Pons (tissue), 1 donor: ENCODE results near the gene PAPLN.

ENCODE experiments used
- DNase-seq: peaks from one replicate; pipeline ENCODE4 v3.0.0-alpha.2; 2016; ENCODE audit warnings: low spot score

Gene PAPLN

DNA sequence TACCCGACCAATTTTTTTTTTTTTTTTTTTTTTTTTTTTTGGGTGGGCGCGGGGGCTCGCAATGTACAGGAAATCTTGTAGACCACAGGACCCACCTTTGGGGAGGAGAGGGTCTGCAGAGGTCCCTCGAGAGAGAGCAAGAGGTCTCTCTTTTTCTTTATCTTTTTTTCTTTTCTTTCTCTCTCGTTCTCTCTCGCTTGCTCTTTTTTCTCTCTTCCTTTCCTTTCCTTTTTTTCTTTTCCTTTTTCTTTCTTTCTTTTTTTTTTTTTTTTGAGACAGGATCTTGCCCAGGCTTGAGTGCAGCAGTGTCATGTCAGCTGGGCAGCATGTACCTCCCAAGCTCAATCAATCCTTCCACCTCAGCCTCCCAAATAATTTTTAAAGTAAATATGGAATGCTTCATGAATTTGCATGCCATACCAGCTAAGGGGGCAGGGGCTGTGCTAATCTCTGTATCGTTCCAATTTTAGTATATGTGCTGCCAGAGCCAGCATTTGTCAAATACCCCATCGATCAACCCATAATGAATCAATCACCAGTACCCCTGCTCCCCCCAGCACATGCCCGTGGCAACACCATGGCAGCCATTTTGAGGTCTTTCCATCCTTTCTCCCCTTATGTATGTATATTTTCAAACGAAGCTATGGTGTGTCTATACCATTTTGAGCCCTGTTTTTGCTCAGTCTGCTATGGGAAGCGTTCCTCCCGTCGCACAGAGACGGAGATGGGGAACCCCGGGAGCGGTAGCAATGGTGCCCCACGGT lies 9.3 kb downstream of the PAPLN start:
- no peak for DNase-seq

DNA sequence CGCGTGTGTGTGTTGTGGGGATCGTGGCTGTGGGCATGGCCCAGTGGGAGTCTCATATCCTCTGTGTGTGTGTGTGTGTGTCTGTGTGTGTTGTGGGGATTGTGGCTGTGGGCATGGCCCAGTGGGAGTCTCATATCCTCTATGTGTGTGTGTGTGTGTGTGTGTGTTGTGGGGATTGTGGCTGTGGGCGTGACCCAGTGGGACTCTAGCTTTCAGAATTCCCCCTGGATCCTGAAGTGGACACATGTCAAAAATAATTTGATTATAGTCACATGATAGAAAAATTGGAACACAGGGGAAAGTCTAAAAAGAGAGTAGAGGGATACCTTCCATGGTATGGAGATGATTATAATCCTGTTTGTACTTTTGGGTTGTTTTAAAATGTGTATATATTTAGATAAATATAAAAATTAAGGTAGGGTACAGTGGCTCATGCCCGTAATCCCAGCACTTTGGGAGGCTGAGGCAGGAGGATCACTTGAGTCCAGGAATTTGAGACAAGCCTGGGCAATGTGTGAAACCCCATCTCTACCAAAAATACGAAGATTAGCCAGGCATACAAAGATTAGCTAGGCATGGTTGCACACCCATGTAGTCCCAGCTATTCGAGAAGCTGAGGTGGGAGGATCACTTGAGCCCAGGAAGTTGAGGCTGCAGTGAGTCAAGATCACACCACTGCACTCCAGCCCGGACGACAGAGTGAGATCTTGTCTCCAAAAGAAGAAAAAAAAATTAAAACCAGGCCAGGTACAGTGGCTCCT lies 11.0 kb downstream of the PAPLN start:
- DNase-seq, result no peak

DNA sequence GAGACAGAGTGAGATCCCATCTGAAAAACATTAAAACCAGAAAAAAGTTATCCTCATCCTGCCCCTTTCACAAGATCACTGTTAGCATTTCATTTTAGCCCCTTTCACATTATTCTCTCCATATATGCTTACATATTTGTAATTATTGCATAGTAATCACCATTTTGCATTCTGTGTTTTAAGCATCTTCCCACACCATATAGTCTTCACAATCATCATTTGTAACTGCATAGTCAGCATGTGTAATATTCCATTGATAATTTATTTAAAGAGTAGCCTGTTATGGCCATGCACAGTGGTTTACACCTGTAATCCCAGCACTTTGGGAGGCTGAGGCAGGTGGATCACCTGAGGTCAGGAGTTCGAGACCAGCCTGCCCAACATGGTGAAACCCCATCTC lies 11.8 kb downstream of the PAPLN start:
- no peak for DNase-seq

DNA sequence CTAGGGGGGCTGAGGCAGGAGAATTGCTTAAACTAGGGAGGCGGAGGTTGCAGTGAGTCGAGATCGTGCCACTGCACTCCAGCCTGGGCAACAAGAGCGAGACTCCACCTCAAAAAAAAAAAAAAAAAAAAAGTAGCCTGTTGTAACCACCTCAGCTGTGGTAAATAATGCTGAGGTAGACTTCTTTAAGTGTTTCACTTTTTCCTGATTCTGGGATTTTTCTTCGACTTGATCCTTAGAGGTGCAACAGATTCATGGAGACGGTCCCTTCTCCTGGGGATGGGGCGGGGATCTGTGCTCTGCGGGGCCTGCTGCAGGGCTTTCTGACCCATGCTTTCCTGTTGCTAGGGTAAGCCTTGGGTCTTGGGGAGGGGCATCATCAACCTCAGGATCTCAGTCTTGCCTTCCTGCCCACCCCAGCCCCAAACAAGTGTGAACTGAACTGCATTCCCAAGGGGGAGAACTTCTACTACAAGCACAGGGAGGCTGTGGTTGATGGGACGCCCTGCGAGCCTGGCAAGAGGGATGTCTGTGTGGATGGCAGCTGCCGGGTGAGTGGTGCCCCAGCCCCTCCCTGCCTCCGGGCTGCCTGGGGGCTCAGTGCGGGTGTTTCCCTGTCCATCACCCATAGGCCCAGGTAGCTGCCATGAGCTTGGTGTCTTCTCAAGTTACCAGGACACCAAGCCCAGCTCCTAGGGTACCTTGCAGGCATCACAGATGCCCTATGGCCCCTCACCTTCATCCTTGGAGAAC lies 12.4 kb downstream of the PAPLN start:
- DNase-seq, result no peak

DNA sequence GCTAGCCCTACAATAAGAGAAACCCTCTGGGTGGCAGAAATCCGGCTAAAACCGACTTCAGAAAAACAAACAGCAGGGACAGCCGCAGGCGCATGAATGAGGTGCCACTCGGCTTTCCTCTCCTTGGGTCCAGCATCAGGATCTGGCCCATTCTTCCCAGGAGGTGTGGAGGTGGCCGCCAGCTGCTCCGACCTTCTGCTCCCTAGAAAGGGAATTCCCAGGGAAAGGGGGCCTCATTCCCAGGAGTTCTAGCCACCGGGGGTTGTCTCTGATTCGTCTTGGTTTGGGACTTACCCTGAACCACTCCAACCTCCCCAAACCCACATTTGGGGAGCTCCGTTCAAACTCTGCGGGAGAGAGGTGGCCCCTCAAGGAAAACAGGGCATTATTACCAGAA lies 13.0 kb downstream of the PAPLN start:
- no peak for DNase-seq

DNA sequence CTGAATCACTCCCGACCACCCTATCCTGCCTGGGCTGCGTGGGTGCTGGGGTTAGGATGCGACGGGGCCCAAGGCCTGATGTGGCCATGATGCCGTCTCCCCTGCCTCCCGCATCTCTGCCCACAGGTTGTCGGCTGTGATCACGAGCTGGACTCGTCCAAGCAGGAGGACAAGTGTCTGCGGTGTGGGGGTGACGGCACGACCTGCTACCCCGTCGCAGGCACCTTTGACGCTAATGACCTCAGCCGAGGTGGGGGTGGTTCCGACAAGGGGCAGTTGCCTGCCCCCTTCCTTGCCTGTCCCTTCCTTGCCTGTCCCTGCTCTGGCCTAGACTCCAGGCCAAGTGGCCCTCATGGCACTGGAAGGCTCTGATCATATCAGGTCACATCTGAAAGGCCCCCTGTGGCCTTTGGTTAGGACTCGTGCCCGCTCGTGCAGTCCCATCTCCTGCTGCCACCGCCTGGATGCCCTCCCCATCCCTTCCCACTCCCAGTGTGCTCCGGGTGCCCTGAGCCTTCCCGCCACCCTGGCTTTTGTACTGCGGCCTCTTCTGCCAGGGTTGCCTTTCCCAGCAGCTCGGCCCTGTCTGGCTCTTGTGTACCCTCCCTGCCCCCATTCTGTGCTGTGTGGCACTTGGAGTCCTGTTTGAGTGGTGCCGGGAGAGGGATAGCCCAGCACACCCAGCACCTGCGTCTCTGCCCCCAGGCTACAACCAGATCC lies 13.6 kb downstream of the PAPLN start:
- DNase-seq, result no peak

DNA sequence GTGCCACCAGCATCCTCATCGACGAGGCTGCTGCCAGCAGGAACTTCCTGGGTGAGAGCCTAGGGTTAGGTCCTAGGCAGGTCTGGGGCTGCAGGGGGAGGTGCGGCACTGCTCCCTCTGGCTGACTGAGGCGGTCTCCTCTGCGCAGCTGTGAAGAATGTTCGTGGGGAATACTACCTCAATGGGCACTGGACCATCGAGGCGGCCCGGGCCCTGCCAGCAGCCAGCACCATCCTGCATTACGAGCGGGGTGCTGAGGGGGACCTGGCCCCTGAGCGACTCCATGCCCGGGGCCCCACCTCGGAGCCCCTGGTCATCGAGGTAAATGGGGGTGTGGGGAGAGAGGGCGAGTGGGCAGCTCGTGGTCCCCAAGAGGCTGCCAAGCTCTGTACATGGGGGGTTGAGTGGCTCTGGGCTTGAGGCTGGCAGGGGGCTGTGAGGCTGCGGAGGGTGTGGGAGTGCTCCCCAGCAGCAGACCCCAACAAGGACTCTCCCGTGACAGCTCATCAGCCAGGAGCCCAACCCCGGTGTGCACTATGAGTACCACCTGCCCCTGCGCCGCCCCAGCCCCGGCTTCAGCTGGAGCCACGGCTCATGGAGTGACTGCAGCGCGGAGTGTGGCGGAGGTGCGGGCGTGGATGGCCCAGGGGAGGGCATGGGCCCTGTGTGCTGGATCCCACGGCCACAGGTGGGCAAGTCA lies 14.4 kb downstream of the PAPLN start:
- DNase-seq, result no peak

DNA sequence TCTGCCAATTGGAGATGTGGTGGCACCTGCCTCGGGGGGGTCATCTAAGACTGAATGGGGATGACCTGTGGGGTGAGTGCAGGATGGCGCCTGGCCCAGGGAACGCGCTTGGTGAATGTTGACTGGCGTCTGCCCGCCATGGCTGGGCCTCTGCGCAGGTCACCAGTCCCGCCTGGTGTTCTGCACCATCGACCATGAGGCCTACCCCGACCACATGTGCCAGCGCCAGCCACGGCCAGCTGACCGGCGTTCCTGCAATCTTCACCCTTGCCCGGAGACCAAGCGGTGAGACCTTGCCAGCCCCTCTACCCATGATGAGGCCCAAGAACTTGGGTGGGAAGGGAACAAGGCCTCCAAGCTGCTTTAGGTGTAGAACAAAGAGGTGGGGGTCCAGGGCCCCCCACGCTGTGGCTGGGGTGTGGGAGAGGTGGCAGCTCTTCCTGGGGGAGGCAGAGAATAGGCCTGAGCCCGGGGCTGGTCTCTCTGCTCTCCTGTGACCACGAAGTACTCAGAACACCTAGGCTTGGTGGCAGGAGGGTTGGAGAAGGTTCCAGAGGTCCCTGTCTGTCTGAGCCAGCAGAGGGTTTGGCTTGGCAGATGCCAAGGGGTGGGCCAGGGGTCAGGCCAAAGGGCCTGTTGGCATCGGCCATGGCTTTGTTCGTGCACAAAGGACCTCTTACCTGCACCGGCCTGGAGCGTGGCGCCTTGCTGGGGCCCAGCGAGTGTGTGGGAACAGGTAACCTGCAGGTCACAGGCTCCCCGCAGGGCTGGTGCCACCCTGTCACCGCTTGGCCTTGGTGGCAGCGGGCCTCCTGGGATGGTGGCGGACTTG lies 15.4 kb downstream of the PAPLN start:
- DNase-seq, result no peak

DNA sequence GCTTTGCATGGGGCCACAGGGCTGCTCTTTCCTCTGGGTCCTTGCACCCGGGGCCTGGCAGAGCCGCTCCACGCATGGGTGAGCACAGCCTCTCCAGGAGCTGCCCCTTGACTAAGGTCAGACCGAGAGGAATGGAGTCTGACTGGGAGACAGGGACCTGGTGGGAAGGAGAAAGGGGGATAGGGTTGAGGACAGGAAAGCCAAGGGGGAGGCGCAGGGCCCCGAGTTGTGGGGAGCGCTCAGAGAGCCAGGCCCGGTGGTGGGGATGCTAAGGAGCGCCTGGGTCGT lies 16.0 kb downstream of the PAPLN start:
- no peak for DNase-seq

DNA sequence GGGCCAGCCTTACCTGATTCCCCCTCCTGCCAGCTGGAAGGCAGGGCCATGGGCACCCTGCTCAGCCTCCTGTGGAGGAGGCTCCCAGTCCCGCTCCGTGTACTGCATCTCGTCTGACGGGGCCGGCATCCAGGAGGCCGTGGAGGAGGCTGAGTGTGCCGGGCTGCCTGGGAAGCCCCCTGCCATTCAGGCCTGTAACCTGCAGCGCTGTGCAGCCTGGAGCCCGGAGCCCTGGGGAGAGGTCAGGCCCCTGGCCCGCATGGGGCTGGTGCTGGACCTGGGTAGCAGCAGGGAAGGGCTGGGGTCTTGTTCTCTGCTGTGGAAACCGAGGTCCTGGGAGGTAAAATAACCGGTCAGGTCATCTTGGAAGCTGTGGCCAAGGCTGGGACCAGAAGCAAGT lies 16.4 kb downstream of the PAPLN start:
- no peak for DNase-seq

DNA sequence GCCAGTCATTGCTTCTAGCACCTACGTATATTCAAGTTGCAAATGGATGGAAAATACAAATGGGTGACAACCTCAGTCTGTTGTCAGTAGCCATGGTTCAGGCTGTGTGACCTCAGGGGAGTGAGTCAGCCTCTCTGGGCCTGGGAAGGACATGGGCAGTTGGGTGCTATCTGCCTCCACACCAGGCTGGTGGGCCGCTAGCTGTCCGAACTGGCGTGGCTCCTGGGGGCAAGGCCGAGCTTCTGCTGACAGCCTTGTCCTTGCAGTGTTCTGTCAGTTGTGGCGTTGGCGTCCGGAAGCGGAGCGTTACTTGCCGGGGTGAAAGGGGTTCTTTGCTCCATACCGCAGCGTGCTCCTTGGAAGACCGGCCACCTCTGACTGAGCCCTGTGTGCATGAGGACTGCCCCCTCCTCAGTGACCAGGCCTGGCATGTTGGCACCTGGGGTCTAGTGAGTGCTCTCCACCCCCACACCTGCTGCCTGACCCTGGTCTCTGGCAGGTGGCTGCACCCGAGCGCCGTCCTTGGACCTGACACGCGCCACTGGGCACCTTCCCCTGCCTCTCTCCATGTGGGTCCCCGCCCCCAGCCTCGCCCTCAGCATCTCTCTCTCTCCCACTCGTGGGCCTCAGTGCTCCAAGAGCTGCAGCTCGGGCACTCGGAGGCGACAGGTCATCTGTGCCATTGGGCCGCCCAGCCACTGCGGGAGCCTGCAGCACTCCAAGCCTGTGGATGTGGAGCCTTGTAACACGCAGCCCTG lies 17.1 kb downstream of the PAPLN start:
- no peak for DNase-seq

DNA sequence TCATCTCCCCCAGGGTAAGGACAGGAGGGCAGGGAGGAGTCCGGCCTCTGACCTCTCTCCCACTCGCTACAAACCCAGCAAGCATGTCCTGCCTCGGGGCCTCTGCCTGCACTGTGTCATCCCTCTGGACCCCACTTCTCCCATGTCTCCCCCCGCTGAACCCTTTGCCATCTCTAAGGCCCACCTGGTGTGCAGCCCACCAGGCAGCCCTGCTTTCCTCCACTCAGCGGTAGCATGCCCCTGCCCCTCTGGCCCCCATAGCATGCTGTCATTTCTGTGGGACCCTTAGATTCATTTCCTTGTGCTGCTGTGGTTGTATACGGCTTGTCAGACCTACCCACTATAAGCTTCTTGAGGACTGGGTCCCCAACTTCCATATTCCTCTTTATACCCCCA lies 17.7 kb downstream of the PAPLN start:
- DNase-seq, result no peak

DNA sequence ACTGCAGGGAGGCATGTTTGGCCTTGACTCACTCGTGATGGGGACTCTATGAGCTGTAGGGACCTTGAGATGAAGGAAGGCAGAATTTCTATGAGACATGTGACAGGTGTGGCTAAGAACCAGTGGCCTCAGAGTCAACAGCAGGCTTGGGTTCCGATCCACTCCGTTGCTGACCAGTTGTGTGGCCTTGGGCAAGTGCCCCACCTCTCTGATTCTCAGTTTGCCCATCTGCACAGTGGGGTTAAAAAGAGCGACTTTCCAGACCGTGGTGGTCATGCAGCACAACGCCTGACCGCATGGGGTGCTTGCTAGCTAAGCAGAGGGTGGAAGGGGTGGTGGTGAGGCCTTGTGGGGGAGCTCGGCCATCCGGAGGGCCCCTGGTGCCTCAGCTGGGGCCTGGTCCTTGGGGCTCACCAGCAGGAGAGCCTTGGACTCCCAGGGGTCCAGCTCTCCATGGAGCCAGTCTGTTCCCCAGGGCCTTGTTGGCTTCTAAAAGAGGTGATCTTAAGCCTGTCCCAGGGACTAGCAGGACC lies 18.5 kb downstream of the PAPLN start:
- DNase-seq, result no peak

DNA sequence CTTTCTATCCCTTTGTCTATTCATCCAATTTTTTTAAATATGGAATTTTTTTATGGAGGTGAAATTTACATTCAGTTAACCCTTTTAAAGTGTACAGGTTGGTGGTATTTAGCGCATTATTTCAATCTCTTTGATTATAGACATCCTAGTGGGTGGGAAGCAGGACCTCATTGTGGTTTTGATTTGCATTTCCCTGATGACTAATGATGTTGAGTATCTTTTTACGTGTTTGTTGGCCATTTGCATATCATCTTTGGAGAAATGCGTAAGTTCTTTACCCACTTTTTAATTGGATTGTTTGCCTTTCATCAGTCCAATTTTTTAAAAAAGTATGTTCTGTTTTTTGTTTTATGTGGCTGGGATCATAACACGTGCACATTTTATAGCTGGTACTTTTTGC lies 20.8 kb downstream of the PAPLN start:
- DNase-seq, result no peak

DNA sequence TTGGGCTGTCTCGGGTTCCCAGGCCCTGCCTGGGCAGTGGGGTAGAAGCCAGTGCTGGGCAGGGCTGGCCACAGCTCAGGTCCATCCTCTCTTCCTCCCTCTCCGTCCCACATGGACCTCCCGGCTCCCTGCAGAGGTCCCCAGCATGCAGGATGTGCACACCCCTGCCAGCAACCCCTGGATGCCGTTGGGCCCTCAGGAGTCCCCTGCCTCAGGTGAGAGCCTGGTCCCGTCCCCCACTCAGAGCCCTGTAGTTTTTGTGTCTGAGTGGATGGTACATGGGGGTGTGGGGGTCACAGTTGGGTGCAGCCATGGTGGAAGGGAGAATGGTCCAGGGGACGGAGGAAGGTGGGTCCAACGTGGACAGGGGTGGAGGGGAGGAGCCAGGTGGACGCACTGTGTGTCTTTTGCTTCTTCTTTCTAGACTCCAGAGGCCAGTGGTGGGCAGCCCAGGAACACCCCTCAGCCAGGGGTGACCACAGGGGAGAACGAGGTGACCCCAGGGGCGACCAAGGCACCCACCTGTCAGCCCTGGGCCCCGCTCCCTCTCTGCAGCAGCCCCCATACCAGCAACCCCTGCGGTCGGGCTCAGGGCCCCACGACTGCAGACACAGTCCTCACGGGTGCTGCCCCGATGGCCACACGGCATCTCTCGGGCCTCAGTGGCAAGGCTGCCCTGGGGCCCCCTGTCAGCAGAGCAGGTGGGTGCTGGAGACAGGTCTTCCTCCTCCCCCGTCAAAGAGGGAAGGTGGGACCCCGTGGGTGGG lies 21.7 kb downstream of the PAPLN start:
- no peak for DNase-seq

DNA sequence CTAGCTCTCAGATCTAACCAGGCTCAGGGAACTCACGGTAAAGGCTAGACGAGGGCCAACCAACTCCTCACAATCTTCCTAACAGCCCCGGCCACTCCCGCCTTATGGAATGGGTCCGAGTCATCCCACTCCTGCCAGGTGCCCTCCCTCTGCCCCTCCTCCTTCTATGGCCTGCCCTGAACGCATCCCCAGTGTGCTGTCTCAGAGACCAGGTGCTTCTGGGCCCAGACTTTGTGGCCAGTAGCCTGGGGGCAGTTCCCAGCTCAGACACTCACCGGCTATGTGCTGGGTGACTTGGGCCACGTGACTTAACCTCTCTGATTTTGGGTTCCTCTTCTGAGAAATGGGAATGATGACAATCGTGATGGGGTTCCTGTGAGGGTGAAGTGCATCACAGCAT lies 22.5 kb downstream of the PAPLN start:
- no peak for DNase-seq

DNA sequence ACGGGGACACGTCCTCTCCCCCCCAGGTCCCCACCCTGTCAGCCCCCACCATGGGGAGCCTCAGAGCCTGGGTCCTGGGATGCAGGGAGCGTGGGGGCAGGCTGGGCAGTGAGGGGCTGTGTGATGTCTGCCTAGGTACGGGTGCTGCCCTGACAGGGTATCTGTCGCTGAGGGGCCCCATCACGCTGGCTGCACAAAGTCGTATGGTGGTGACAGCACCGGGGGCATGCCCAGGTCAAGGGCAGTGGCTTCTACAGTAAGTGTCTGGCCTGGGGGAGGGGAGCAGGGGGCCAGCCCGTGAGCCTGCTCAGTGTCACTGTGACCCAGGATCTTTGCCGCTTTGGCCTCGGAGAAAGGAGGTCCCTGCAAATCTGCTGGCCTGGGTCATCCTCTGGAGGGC lies 23.3 kb downstream of the PAPLN start:
- no peak for DNase-seq

DNA sequence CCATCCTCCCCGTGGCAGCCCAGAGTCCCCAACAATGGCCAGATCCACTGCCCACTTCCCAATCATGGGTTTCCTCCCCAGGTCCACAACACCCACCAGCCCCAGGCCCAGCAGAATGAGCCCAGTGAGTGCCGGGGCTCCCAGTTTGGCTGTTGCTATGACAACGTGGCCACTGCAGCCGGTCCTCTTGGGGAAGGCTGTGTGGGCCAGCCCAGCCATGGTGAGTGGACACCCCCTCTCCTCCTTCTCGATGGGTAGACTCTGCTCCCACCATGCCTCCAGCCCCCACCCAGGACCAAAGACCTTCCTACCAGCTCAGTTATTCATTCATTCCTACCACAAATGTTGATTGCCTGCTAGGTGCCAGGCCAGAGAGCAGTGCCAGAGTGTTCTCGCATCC lies 23.8 kb downstream of the PAPLN start:
- no peak for DNase-seq
